H9 (cell line): ENCODE data around the gene LARP4B. TPM values are rescaled to one million over a fixed set of nuclear protein-coding genes. Genes with fewer than 3 reads are reported as not detected.
A peak's percentile ranks its signal among the peaks of the same experiment; 100 is the strongest.

Source experiments
- DNase-seq: peaks from one replicate; pipeline ENCODE4 v3.0.0-alpha.2; 2017
- H2AFZ ChIP-seq: one replicate; pipeline ENCODE4 v1.6.1; 2013; ENCODE audit warnings: mild to moderate bottlenecking, low read length, control low read depth, moderate library complexity
- H2AK5ac ChIP-seq: 2 replicates; pipeline ENCODE4 v1.6.1; 2013; ENCODE audit warnings: low read length, control low read depth, mixed read lengths; ENCODE audit not compliant: insufficient read length
- H2BK120ac ChIP-seq: one replicate; pipeline ENCODE4 v1.6.1; 2013; ENCODE audit warnings: low read depth, mild to moderate bottlenecking, low read length, control low read depth, inconsistent platforms; ENCODE audit not compliant: poor library complexity, severe bottlenecking
- H2BK12ac ChIP-seq: 2 replicates; pipeline ENCODE4 v1.6.1; 2013; ENCODE audit warnings: low read length, control low read depth, mixed read lengths, low read depth; ENCODE audit not compliant: insufficient read length
- H2BK15ac ChIP-seq: 2 replicates; pipeline ENCODE4 v1.6.1; 2013; ENCODE audit warnings: low read depth, low read length, control low read depth
- H2BK20ac ChIP-seq: one replicate; pipeline ENCODE4 v1.6.1; 2013; ENCODE audit warnings: low read depth, mild to moderate bottlenecking, low read length, control low read depth, inconsistent platforms; ENCODE audit not compliant: poor library complexity, severe bottlenecking
- H2BK5ac ChIP-seq: 2 replicates; pipeline ENCODE4 v1.6.1; 2013; ENCODE audit warnings: low read length, control low read depth, mixed read lengths; ENCODE audit not compliant: insufficient read length
- H3K14ac ChIP-seq: 2 replicates; pipeline ENCODE4 v1.6.1; 2013; ENCODE audit warnings: low read length, control low read depth; ENCODE audit not compliant: insufficient read depth
- H3K18ac ChIP-seq: 2 replicates; pipeline ENCODE4 v1.6.1; 2013; ENCODE audit warnings: low read depth, mild to moderate bottlenecking, mixed read lengths, low read length, control low read depth; ENCODE audit not compliant: insufficient read length
- H3K23ac ChIP-seq: 2 replicates; pipeline ENCODE4 v1.6.1; 2013; ENCODE audit warnings: low read length, control low read depth, mixed read lengths, low read depth; ENCODE audit not compliant: insufficient read length
- H3K23me2 ChIP-seq: 2 replicates; pipeline ENCODE4 v1.6.1; 2013; ENCODE audit warnings: low read depth, mild to moderate bottlenecking, mixed read lengths, low read length, control low read depth; ENCODE audit not compliant: insufficient read length, poor library complexity, severe bottlenecking
- H3K27ac ChIP-seq: 2 replicates; pipeline ENCODE4 v1.5.1; 2013; ENCODE audit warnings: low read length, control low read depth, mixed read lengths, low read depth; ENCODE audit not compliant: insufficient read length
- H3K27me3 ChIP-seq: 2 replicates; pipeline ENCODE4 v1.6.1; 2013; ENCODE audit warnings: low read length, control low read depth, inconsistent platforms; ENCODE audit not compliant: insufficient read depth
- H3K4ac ChIP-seq: 2 replicates; pipeline ENCODE4 v1.6.1; 2013; ENCODE audit warnings: low read depth, mild to moderate bottlenecking, control low read depth, inconsistent platforms, low read length, moderate library complexity
- H3K4me1 ChIP-seq: 2 replicates; pipeline ENCODE4 v1.6.1; 2013; ENCODE audit warnings: low read length, control low read depth, inconsistent platforms; ENCODE audit not compliant: insufficient read depth
- H3K4me2 ChIP-seq: 2 replicates; pipeline ENCODE4 v1.6.1; 2013; ENCODE audit warnings: low read length, control low read depth, mixed read lengths; ENCODE audit not compliant: insufficient read length, insufficient read depth
- H3K56ac ChIP-seq: 2 replicates; pipeline ENCODE4 v1.6.1; 2013; ENCODE audit warnings: low read depth, mild to moderate bottlenecking, mixed read lengths, low read length, control low read depth; ENCODE audit not compliant: insufficient read length
- H3K79me1 ChIP-seq: 2 replicates; pipeline ENCODE4 v1.6.1; 2013; ENCODE audit warnings: low read depth, mild to moderate bottlenecking, moderate library complexity, low read length, control low read depth, inconsistent platforms; ENCODE audit not compliant: insufficient read depth, poor library complexity, severe bottlenecking
- H3K79me2 ChIP-seq: 2 replicates; pipeline ENCODE4 v1.6.1; 2013; ENCODE audit warnings: low read length, control low read depth, inconsistent platforms; ENCODE audit not compliant: insufficient read depth
- H3K9ac ChIP-seq: 2 replicates; pipeline ENCODE4 v1.6.1; 2013; ENCODE audit warnings: low read length, control low read depth, mixed read lengths; ENCODE audit not compliant: insufficient read length; ENCODE audit errors: extremely low read depth
- H3K9me3 ChIP-seq: one replicate; pipeline ENCODE4 v1.6.1; 2013; ENCODE audit warnings: low read depth, low read length, inconsistent platforms; ENCODE audit not compliant: control insufficient read depth
- H3T11ph ChIP-seq: one replicate; pipeline ENCODE4 v1.6.1; 2013; ENCODE audit warnings: mild to moderate bottlenecking, low read length, control low read depth, inconsistent platforms
- H4K20me1 ChIP-seq: one replicate; pipeline ENCODE4 v1.6.1; 2013; ENCODE audit not compliant: control insufficient read depth, insufficient read length, insufficient read depth
- H4K5ac ChIP-seq: 2 replicates; pipeline ENCODE4 v1.6.1; 2013; ENCODE audit warnings: low read depth, mild to moderate bottlenecking, mixed read lengths, low read length, control low read depth; ENCODE audit not compliant: insufficient read length
- H4K8ac ChIP-seq: replicated peaks from 2 replicates; pipeline ENCODE4 v1.6.1; 2013; ENCODE audit warnings: low read length, control low read depth, mixed read lengths, low read depth; ENCODE audit not compliant: insufficient read length
- H4K91ac ChIP-seq: 2 replicates; pipeline ENCODE4 v1.6.1; 2013; ENCODE audit warnings: low read depth, mild to moderate bottlenecking, moderate library complexity, mixed read lengths, low read length, control low read depth; ENCODE audit not compliant: insufficient read length
- H3K27ac Mint-ChIP-seq, 3 experiments: 2 replicates in 2 of 3; 3 replicates in 1 of 3; pipeline ENCODE4 v1.8.0; 2020 to 2021; ENCODE audit warnings: mixed read lengths in 3 of 3, mild to moderate bottlenecking in 1 of 3, moderate library complexity in 1 of 3
- H3K27me3 Mint-ChIP-seq: 2 replicates; pipeline ENCODE4 v1.8.0; 2021; ENCODE audit warnings: low read depth, mild to moderate bottlenecking, moderate library complexity, mixed read lengths
- H3K36me3 Mint-ChIP-seq, 3 experiments: 2 replicates in 2 of 3; 3 replicates in 1 of 3; pipeline ENCODE4 v1.8.0; 2020 to 2021; ENCODE audit warnings: low read depth in 3 of 3, mixed read lengths in 3 of 3; ENCODE audit not compliant: insufficient read depth in 1 of 3
- H3K4me1 Mint-ChIP-seq, 2 experiments: 2 replicates each; pipeline ENCODE4 v1.8.0; 2020; ENCODE audit warnings: mixed read lengths in 2 of 2
- H3K4me3 Mint-ChIP-seq, 2 experiments: 2 replicates in 1 of 2; 3 replicates in 1 of 2; pipeline ENCODE4 v1.8.0; 2020 to 2021; ENCODE audit warnings: mild to moderate bottlenecking in 2 of 2, mixed read lengths in 2 of 2, moderate library complexity in 1 of 2
- H3K9me3 Mint-ChIP-seq, 2 experiments: 2 replicates in 1 of 2; 3 replicates in 1 of 2; pipeline ENCODE4 v1.8.0; 2020; ENCODE audit warnings: mild to moderate bottlenecking in 2 of 2, mixed read lengths in 2 of 2, moderate library complexity in 1 of 2
- CTCF ChIP-seq: fragments of 200-600 bp; sonication (generic); conservative IDR thresholded peaks from 3 replicates; pipeline ENCODE4 v1.8.0; 2021; ENCODE audit warnings: antibody characterized with exemption, mild to moderate bottlenecking
- WGBS: extraction: QIAGEN DNeasy Blood & Tissue Kit; methylation state at CpG from one replicate; pipeline ENCODE4 v1.1.7; 2013; ENCODE audit warnings: missing lambda C conversion rate, low lambda C conversion rate, mixed read lengths; ENCODE audit not compliant: insufficient read length; ENCODE audit errors: extremely low coverage; 5-methylcytosine and 5-hydroxymethylcytosine counted together
- total RNA-seq: library from RNA; stranded (reverse); gene quantifications from 2 replicates; pipeline ENCODE4 v1.2.1, GENCODE V29; 2021

The LARP4B gene
- total RNA-seq, 1 experiment from 2014 or later: 88.9 TPM

- no peak overlapping the region for H4K5ac ChIP-seq
- H4K8ac ChIP-seq: no peak overlapping the region
- Mint-ChIP-seq H3K9me3 (no peaks in the 10 kb centered on the region), H3K27me3 (peaks cover under 1% of the 10 kb centered on the region; the same call in 1 of the 2 replicates), H3K36me3 (peaks cover 38 to 81% (median 74%) of the 10 kb centered on the region in 3 experiments; a peak in 6 of 7 replicates), H3K4me1 (no peaks in the 10 kb centered on the region), H3K27ac (peak overlapping the region in 1 of 3 experiments; percentile 74; a peak in 1 of 7 replicates), H3K4me3 (no peak overlapping the region)
- no peak overlapping the region for H2BK20ac ChIP-seq
- H3K4ac ChIP-seq: no peak overlapping the region
- no peaks in the 10 kb centered on the region; the same call in 1 of the 2 replicates for H3K27me3 ChIP-seq
- H3K4me1 ChIP-seq: no peaks in the 10 kb centered on the region
- H2BK12ac ChIP-seq: no peak overlapping the region
- H3K56ac ChIP-seq: no peak overlapping the region
- H3K9ac ChIP-seq: no peak overlapping the region
- H3K14ac ChIP-seq: no peak overlapping the region
- H3K79me1 ChIP-seq: no peaks in the 10 kb centered on the region
- H2BK5ac ChIP-seq: no peak overlapping the region
- no peaks in the 10 kb centered on the region for H3K9me3 ChIP-seq
- no peak for DNase-seq
- no CpG with 5 or more reads among the region's 9 CpGs for WGBS
- no peak overlapping the region for H3T11ph ChIP-seq
- H3K27ac ChIP-seq: no peak overlapping the region
- H2BK15ac ChIP-seq: no peak overlapping the region
- H3K4me2 ChIP-seq: no peak overlapping the region
- no peaks in the 10 kb centered on the region for H3K79me2 ChIP-seq
- H4K91ac ChIP-seq: no peak overlapping the region
- peaks cover 2% of the 10 kb centered on the region for H4K20me1 ChIP-seq
- no peak overlapping the region for H2BK120ac ChIP-seq
- no peaks in the 10 kb centered on the region for H3K23me2 ChIP-seq
- no peak overlapping the region for H3K18ac ChIP-seq
- no peak overlapping the region for H2AFZ ChIP-seq
- TF ChIP-seq CTCF: no peak
- no peak overlapping the region for H3K23ac ChIP-seq
- no peak overlapping the region for H2AK5ac ChIP-seq
Observed at GRCh38 chr10:811379-812175, 119.9 kb downstream of the LARP4B start.
